Panc1 (cell line): Measurements from ENCODE around the gene UGT1A10. TPM values are rescaled to one million over a fixed set of nuclear protein-coding genes. Genes with fewer than 3 reads are reported as not detected.
A peak's percentile ranks its signal among the peaks of the same experiment; 100 is the strongest.

ENCODE experiments used
- ATAC-seq: fragments of 200-7000 bp; cut with Tn5 transposase; 2 replicates; pipeline ENCODE4 v1.9.1; 2020; ENCODE audit warnings: mild to moderate bottlenecking, moderate library complexity
- BruUV-seq: library from RNA; stranded (reverse); fragments of 400-500 nt; replicated peaks from 2 replicates; lab custom pipeline; 2021; lab: Mats Ljungman, UMichigan
- CTCF ChIA-PET: fragments of 300-600 bp; sonication (Branson Sonifier 250); formaldehyde crosslinking; loops from one replicate; lab custom pipeline; 2022; ENCODE audit warnings: antibody characterized with exemption; lab: Charles Lee
- POLR2A ChIA-PET: fragments of 300-600 bp; sonication (Branson Sonifier 250); formaldehyde crosslinking; loops from one replicate; lab custom pipeline; 2022; ENCODE audit warnings: antibody characterized with exemption; lab: Charles Lee
- DNase-seq: peaks from one replicate; pipeline ENCODE4 v3.0.0-alpha.2; 2010; ENCODE audit warnings: low read depth, low spot score
- H3K27ac ChIP-seq: 2 replicates; pipeline ENCODE4 v1.5.1; 2011; ENCODE audit warnings: mild to moderate bottlenecking, low read length, inconsistent platforms
- H3K27me3 ChIP-seq: fragments of 200-500 bp; sonication (Bioruptor generic); 2 replicates; pipeline ENCODE4 v1.6.0; 2014; ENCODE audit warnings: low read length, inconsistent platforms; ENCODE audit not compliant: control insufficient read depth, insufficient read depth
- H3K36me3 ChIP-seq: fragments of 200-500 bp; sonication (Bioruptor generic); 2 replicates; pipeline ENCODE4 v1.5.1; 2014; ENCODE audit warnings: inconsistent platforms, mild to moderate bottlenecking, low read length, moderate library complexity; ENCODE audit not compliant: control insufficient read depth, insufficient read depth
- H3K4me1 ChIP-seq: 2 replicates; pipeline ENCODE4 v1.5.1; 2011; ENCODE audit warnings: inconsistent platforms, mild to moderate bottlenecking, low read length, moderate library complexity; ENCODE audit not compliant: control insufficient read depth, insufficient read depth
- H3K4me3 ChIP-seq, 2 experiments: 2 replicates each; pipeline ENCODE4 v1.5.1; 2011 to 2012; ENCODE audit warnings: low read depth in 2 of 2, low read length in 2 of 2, mild to moderate bottlenecking in 2 of 2, inconsistent platforms in 1 of 2, moderate library complexity in 1 of 2
- H3K9me3 ChIP-seq: fragments of 200-500 bp; sonication (Bioruptor generic); 2 replicates; pipeline ENCODE4 v1.5.1; 2014; ENCODE audit warnings: low read depth, mild to moderate bottlenecking, inconsistent platforms, low read length, moderate library complexity; ENCODE audit not compliant: control insufficient read depth, insufficient read depth
- CTCF ChIP-seq: fragments of 450-650 bp; IDR thresholded peaks from 2 replicates; pipeline ENCODE4 v1.5.1; 2017; ENCODE audit warnings: mild to moderate bottlenecking
- POLR2AphosphoS5 ChIP-seq: IDR thresholded peaks from 2 replicates; pipeline ENCODE4 v1.6.1; 2012; ENCODE audit warnings: mild to moderate bottlenecking, low read depth, low read length, moderate library complexity
- SIN3A ChIP-seq: IDR thresholded peaks from 2 replicates; pipeline ENCODE4 v1.6.1; 2012; ENCODE audit warnings: low read depth, mild to moderate bottlenecking, low read length, moderate library complexity, borderline replicate concordance; ENCODE audit not compliant: insufficient read depth
- TCF7L2 ChIP-seq: IDR thresholded peaks from 2 replicates; pipeline ENCODE4 v1.6.1; 2011; ENCODE audit warnings: mild to moderate bottlenecking, low read depth, low read length, inconsistent platforms
- in situ Hi-C: cut with HindIII; loops from 2 replicates; pipeline ENCODE4 v1.10.0; 2016; ENCODE audit warnings: low sequenced_read_pairs, low pct_unique_long_range_greater_than_20kb
- intact Hi-C: fragments of 100-400 bp; cut with micrococcal nuclease; formaldehyde crosslinking; loops from one replicate; pipeline ENCODE4 v1.10.0; 2022; ENCODE audit not compliant: unreplicated experiment
- total RNA-seq: library from RNA; stranded (reverse); gene quantifications from one replicate; pipeline ENCODE4 v1.2.1, GENCODE V29; 2021; ENCODE audit not compliant: unreplicated experiment
- TF ChIP-seq, protein P1 (sequence below), 2 experiments: IDR thresholded peaks; 2 replicates each; pipeline ENCODE4 v1.6.1; 2011 to 2012; ENCODE audit warnings: low read depth in 2 of 2, control low read depth in 1 of 2, low read length in 1 of 2, mild to moderate bottlenecking in 1 of 2, moderate library complexity in 1 of 2; ENCODE audit not compliant: insufficient read depth in 1 of 2

The UGT1A10 gene
- total RNA-seq, 1 experiment from 2014 or later = not detected

DNA sequence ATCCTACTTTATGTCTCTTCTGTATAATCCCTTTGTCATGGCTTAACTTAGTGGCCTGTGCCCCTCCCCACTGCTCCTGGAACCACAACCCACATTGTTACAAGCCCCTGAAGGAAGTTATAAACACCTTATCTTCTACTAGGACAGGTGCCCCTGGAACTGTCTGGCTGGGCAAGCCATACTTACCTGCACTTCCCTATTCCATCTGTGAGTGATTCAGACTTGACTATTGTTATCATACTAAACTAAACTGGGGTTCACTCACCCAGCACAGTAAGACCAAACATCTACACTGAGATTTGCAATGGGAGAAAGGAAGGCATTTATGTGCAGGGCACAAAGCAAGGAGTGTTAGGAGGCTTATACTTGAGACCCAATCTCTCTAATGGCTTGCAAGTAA lies 52.8 kb downstream of the UGT1A10 start:
- ATAC-seq (no peak), DNase-seq (no peak)
- Histone ChIP-seq H3K36me3 (no peaks in the 10 kb centered on the region), H3K9me3 (no peaks in the 10 kb centered on the region), H3K4me3 (no peak overlapping the region), H3K4me1 (peaks cover 8% of the 10 kb centered on the region), H3K27me3 (no peaks in the 10 kb centered on the region), H3K27ac (peak overlapping the region; percentile 18; the same call in 1 of the 2 replicates)
- no TSS peak for BruUV-seq
- intact Hi-C loops = no loop called here
- in situ Hi-C loops = no loop called here
- TF ChIP-seq POLR2AphosphoS5 (no peak), TCF7L2 (no peak), CTCF (no peak), SIN3A (no peak)
- TF ChIP-seq, protein P1, sequence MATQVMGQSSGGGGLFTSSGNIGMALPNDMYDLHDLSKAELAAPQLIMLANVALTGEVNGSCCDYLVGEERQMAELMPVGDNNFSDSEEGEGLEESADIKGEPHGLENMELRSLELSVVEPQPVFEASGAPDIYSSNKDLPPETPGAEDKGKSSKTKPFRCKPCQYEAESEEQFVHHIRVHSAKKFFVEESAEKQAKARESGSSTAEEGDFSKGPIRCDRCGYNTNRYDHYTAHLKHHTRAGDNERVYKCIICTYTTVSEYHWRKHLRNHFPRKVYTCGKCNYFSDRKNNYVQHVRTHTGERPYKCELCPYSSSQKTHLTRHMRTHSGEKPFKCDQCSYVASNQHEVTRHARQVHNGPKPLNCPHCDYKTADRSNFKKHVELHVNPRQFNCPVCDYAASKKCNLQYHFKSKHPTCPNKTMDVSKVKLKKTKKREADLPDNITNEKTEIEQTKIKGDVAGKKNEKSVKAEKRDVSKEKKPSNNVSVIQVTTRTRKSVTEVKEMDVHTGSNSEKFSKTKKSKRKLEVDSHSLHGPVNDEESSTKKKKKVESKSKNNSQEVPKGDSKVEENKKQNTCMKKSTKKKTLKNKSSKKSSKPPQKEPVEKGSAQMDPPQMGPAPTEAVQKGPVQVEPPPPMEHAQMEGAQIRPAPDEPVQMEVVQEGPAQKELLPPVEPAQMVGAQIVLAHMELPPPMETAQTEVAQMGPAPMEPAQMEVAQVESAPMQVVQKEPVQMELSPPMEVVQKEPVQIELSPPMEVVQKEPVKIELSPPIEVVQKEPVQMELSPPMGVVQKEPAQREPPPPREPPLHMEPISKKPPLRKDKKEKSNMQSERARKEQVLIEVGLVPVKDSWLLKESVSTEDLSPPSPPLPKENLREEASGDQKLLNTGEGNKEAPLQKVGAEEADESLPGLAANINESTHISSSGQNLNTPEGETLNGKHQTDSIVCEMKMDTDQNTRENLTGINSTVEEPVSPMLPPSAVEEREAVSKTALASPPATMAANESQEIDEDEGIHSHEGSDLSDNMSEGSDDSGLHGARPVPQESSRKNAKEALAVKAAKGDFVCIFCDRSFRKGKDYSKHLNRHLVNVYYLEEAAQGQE (IDR thresholded peaks at IDR 0.05; ENCODE audit: insufficient read depth in 1 of 2, low read depth in 2 of 2, low read length in 1 of 2) = no peak
- ChIA-PET POLR2A (no interaction called here), CTCF (no interaction called here)

- CTCF ChIA-PET = no interaction called here
- intact Hi-C loops = no loop called here
- in situ Hi-C loops = no loop called here
- no peak overlapping the region for H3K4me3 ChIP-seq
- no peak for ATAC-seq
- POLR2A ChIA-PET = no interaction called here
- H3K36me3 ChIP-seq = no peaks in the 10 kb centered on the region
- no peak for DNase-seq
- no peaks in the 10 kb centered on the region for H3K27me3 ChIP-seq
- H3K4me1 ChIP-seq = peaks cover 8% of the 10 kb centered on the region
- no TSS peak for BruUV-seq
- no peaks in the 10 kb centered on the region for H3K9me3 ChIP-seq
- peak overlapping the region; percentile 18; the same call in 1 of the 2 replicates for H3K27ac ChIP-seq
- TF ChIP-seq TCF7L2 = no peak
- TF ChIP-seq, protein P1 (IDR thresholded peaks at IDR 0.05; ENCODE audit: insufficient read depth in 1 of 2, low read depth in 2 of 2, low read length in 1 of 2) = no peak
- TF ChIP-seq CTCF = no peak
- TF ChIP-seq SIN3A = no peak
- no peak for TF ChIP-seq POLR2AphosphoS5
These were observed 53.3 kb downstream of the UGT1A10 start for GRCh38 chr2:233689501-233689900.
